ENCODE measurements around the gene CORO1A. TPM values are rescaled to one million over a fixed set of nuclear protein-coding genes. Genes with fewer than 3 reads are reported as not detected.

The CORO1A gene
- total RNA-seq, 1 donor from 2014 or later: 24.9 TPM

- peak overlapping the region; percentile 47 for H3K4me3 Mint-ChIP-seq (ENCODE audit: unreplicated experiment)
- H3K4me1 Mint-ChIP-seq (ENCODE audit: unreplicated experiment): no peaks in the 10 kb centered on the region
- no peak for DNase-seq (ENCODE audit: low spot score)
- H3K27ac Mint-ChIP-seq (ENCODE audit: unreplicated experiment): no peak overlapping the region
- no peak for TF ChIP-seq CTCF (IDR thresholded peaks at IDR 0.05; ENCODE audit: unreplicated experiment)
- peaks cover 9% of the 10 kb centered on the region for H3K27me3 Mint-ChIP-seq (ENCODE audit: unreplicated experiment)
- H3K9me3 Mint-ChIP-seq (ENCODE audit: unreplicated experiment): no peaks in the 10 kb centered on the region
- no peaks in the 10 kb centered on the region for H3K36me3 Mint-ChIP-seq (ENCODE audit: low read depth, unreplicated experiment)
These were observed 891 bp downstream of the CORO1A start for GRCh38 chr16:30184096-30184890.

GRCh38 chr16:30184891-30185682 lies 1.7 kb downstream of the CORO1A start:
- no peaks in the 10 kb centered on the region for H3K36me3 Mint-ChIP-seq (ENCODE audit: low read depth, unreplicated experiment)
- peak overlapping the region; percentile 42 for H3K4me3 Mint-ChIP-seq (ENCODE audit: unreplicated experiment)
- H3K27me3 Mint-ChIP-seq (ENCODE audit: unreplicated experiment): peaks cover 9% of the 10 kb centered on the region
- H3K27ac Mint-ChIP-seq (ENCODE audit: unreplicated experiment): no peak overlapping the region
- TF ChIP-seq CTCF (IDR thresholded peaks at IDR 0.05; ENCODE audit: unreplicated experiment): no peak
- no peak for DNase-seq (ENCODE audit: low spot score)
- no peaks in the 10 kb centered on the region for H3K4me1 Mint-ChIP-seq (ENCODE audit: unreplicated experiment)
- H3K9me3 Mint-ChIP-seq (ENCODE audit: unreplicated experiment): no peaks in the 10 kb centered on the region

- Mint-ChIP-seq H3K9me3 (ENCODE audit: unreplicated experiment) (no peaks in the 10 kb centered on the region), H3K4me1 (ENCODE audit: unreplicated experiment) (no peaks in the 10 kb centered on the region), H3K36me3 (ENCODE audit: low read depth, unreplicated experiment) (no peaks in the 10 kb centered on the region), H3K27ac (ENCODE audit: unreplicated experiment) (no peak overlapping the region), H3K27me3 (ENCODE audit: unreplicated experiment) (peaks cover 9% of the 10 kb centered on the region), H3K4me3 (ENCODE audit: unreplicated experiment) (no peak overlapping the region)
- no peak for DNase-seq (ENCODE audit: low spot score)
- no peak for TF ChIP-seq CTCF (IDR thresholded peaks at IDR 0.05; ENCODE audit: unreplicated experiment)
These were observed 2.5 kb downstream of the CORO1A start for GRCh38 chr16:30185683-30186421.

- Mint-ChIP-seq H3K4me3 (ENCODE audit: unreplicated experiment) (no peak overlapping the region), H3K9me3 (ENCODE audit: unreplicated experiment) (no peaks in the 10 kb centered on the region), H3K27ac (ENCODE audit: unreplicated experiment) (no peak overlapping the region), H3K4me1 (ENCODE audit: unreplicated experiment) (no peaks in the 10 kb centered on the region), H3K27me3 (ENCODE audit: unreplicated experiment) (peaks cover 9% of the 10 kb centered on the region), H3K36me3 (ENCODE audit: low read depth, unreplicated experiment) (no peaks in the 10 kb centered on the region)
- DNase-seq (ENCODE audit: low spot score): no peak
- no peak for TF ChIP-seq CTCF (IDR thresholded peaks at IDR 0.05; ENCODE audit: unreplicated experiment)
These were observed 3.0 kb downstream of the CORO1A start for GRCh38 chr16:30186444-30186781.
